Cardiac muscle cell (in vitro differentiated cells and primary cell): ENCODE results near the gene GUCY1A2. TPM values are rescaled to one million over a fixed set of nuclear protein-coding genes. Genes with fewer than 3 reads are reported as not detected.
"Not testable (repeated sequence)": the region's sequence is repeated elsewhere in the genome, so short reads cannot be mapped to it uniquely, and the experiment has no call there.

Experiments used
- DNase-seq, 2 donors: peaks; one replicate each; pipeline versions ENCODE4 v3.0.0 to v3.0.0-alpha.2; 2010 to 2017; ENCODE audit warnings: low read depth in 1 of 2, low spot score in 1 of 2
- H3K27ac ChIP-seq: fragments of 200-600 bp; sonication (generic); 2 replicates; pipeline ENCODE4 v1.5.1; 2016
- H3K27me3 ChIP-seq: fragments of 200-600 bp; sonication (generic); 2 replicates; pipeline ENCODE4 v1.6.0; 2016; ENCODE audit warnings: control low read depth
- H3K36me3 ChIP-seq: fragments of 200-600 bp; sonication (generic); 2 replicates; pipeline ENCODE4 v1.5.1; 2016; ENCODE audit warnings: control low read depth
- H3K4me1 ChIP-seq: fragments of 200-600 bp; sonication (generic); 2 replicates; pipeline ENCODE4 v1.8.1; 2017; ENCODE audit warnings: low read depth, mild to moderate bottlenecking, mixed run types
- H3K4me3 ChIP-seq: fragments of 200-600 bp; sonication (generic); 2 replicates; pipeline ENCODE4 v1.5.1; 2016; ENCODE audit warnings: mild to moderate bottlenecking
- H3K9me3 ChIP-seq: fragments of 200-600 bp; sonication (generic); 2 replicates; pipeline ENCODE4 v1.5.1; 2017; ENCODE audit warnings: low read depth, mild to moderate bottlenecking, control low read depth
- CTCF ChIP-seq: IDR thresholded peaks from 2 replicates; pipeline ENCODE4 v1.5.1; 2012; ENCODE audit warnings: low read depth, mild to moderate bottlenecking, low read length
- polyA plus RNA-seq: library from polyadenylated mRNA; unstranded; fragments of >200 nt; fragmentation: Nextera tagmentation; extraction: Ambion mirVana; gene quantifications from 2 replicates; pipeline ENCODE4 v1.2.1, GENCODE V29; 2016
- total RNA-seq: library from RNA; depleted of rRNA; stranded (reverse); fragments of >200 nt; gene quantifications from 2 replicates; pipeline ENCODE4 v1.2.3, GENCODE V29; 2016

Gene GUCY1A2
- total and polyA plus RNA-seq, 2 experiments from 2014 or later: 0.56 to 1.1 TPM

- Histone ChIP-seq H3K4me3 (no peak overlapping the region), H3K27ac (no peak overlapping the region), H3K36me3 (no peaks in the 10 kb centered on the region), H3K27me3 (no peaks in the 10 kb centered on the region), H3K9me3 (no peaks in the 10 kb centered on the region), H3K4me1 (peaks cover 6% of the 10 kb centered on the region)
- TF ChIP-seq CTCF: no peak
- no peak for DNase-seq
Measured at GRCh38 chr11:106889718-106890117, 128.6 kb downstream of the GUCY1A2 start.

- DNase-seq: no peak
- no peak for TF ChIP-seq CTCF
- Histone ChIP-seq H3K4me3 (no peak overlapping the region), H3K27me3 (no peaks in the 10 kb centered on the region), H3K4me1 (peaks cover 5% of the 10 kb centered on the region), H3K9me3 (no peaks in the 10 kb centered on the region), H3K27ac (no peak overlapping the region), H3K36me3 (no peaks in the 10 kb centered on the region)
Measured at GRCh38 chr11:106888386-106888785, 129.9 kb downstream of the GUCY1A2 start.

- H3K9me3 ChIP-seq, H3K27me3 ChIP-seq, H3K27ac ChIP-seq, H3K4me1 ChIP-seq, H3K4me3 ChIP-seq, DNase-seq, H3K36me3 ChIP-seq: not testable (repeated sequence)
Measured at GRCh38 chr11:106883693-106884092, 134.6 kb downstream of the GUCY1A2 start.

- H3K27ac ChIP-seq: no peak overlapping the region
- no peak for DNase-seq
- no peaks in the 10 kb centered on the region for H3K27me3 ChIP-seq
- H3K4me1 ChIP-seq: no peaks in the 10 kb centered on the region
- H3K36me3 ChIP-seq: no peaks in the 10 kb centered on the region
- H3K9me3 ChIP-seq: no peaks in the 10 kb centered on the region
- no peak for TF ChIP-seq CTCF
- H3K4me3 ChIP-seq: no peak overlapping the region
Measured at GRCh38 chr11:106879832-106880546, 138.3 kb downstream of the GUCY1A2 start.

GRCh38 chr11:106879029-106879428, 139.2 kb downstream of the GUCY1A2 start:
- Histone ChIP-seq H3K36me3 (no peaks in the 10 kb centered on the region), H3K27me3 (no peaks in the 10 kb centered on the region), H3K4me3 (no peak overlapping the region), H3K9me3 (no peaks in the 10 kb centered on the region), H3K4me1 (no peaks in the 10 kb centered on the region), H3K27ac (no peak overlapping the region)
- no peak for DNase-seq
- TF ChIP-seq CTCF: no peak

- Histone ChIP-seq H3K27me3 (no peaks in the 10 kb centered on the region), H3K4me1 (no peaks in the 10 kb centered on the region), H3K9me3 (no peaks in the 10 kb centered on the region), H3K36me3 (no peaks in the 10 kb centered on the region), H3K27ac (no peak overlapping the region), H3K4me3 (no peak overlapping the region)
- TF ChIP-seq CTCF: no peak
- DNase-seq: peak in 1 of 2 donors; percentile 49
Measured at GRCh38 chr11:106875013-106875412, 143.3 kb downstream of the GUCY1A2 start.
